ENCODE measurements around the gene RAMP3. TPM values are rescaled to one million over a fixed set of nuclear protein-coding genes. Genes with fewer than 3 reads are reported as not detected.

Gene RAMP3
- total and polyA plus RNA-seq, 9 of the 15 experiments (the other 6 are each of a cell fraction or from before 2014, with no cell fraction given), result not detected

DNA sequence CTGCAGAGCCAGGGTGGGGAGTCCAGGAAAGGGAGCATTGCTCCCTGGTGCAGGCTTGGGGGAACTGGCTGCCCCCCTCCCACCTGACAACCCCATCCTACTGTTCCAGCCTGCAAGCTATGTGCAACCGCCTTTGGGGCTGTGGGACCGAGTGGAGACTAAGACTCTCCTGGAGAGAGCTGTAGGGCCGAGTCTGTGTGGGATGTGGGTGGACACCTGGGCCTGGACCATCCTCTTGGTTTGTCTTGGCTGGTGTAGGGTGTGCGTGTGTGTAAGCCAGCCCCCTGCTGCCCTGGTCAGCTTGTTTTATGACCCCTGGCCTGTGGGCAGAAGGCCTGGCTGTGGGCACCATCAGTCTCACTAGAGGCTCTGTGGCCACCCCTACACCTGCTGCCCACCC, 1.6 kb upstream of the RAMP3 start:
- in situ Hi-C loops (cut with MboI) (loop anchor here (25.0 kb wide), 1 partner anchor 706 kb away; the partner anchor contains the start of gene CCDC201), intact Hi-C loops (cut with micrococcal nuclease) (no loop called here)
- ATAC-seq, result no peak
- Histone ChIP-seq H3K27me3 (ENCODE audit: control insufficient read depth in 2 of 2, insufficient read depth in 2 of 2, low read length in 2 of 2) (peaks cover 23 to 47% of the 10 kb centered on the region in 2 experiments; a peak in 4 of 5 replicates), H3K27ac (ENCODE audit: extremely low read depth, low read depth, low read length) (no peak overlapping the region), H4K20me1 (replicated peaks; ENCODE audit: control insufficient read depth, insufficient read depth, low read length) (no peaks in the 10 kb centered on the region), H2AFZ (ENCODE audit: low read depth, low read length) (no peak overlapping the region), H3K9me3 (replicated peaks; ENCODE audit: control insufficient read depth, insufficient read depth, low read depth, low read length) (no peaks in the 10 kb centered on the region), H3K79me2 (ENCODE audit: control insufficient read depth, insufficient read depth, low read length) (no peaks in the 10 kb centered on the region), H3K4me1 (replicated peaks in 1 of 2; ENCODE audit: control insufficient read depth in 2 of 2, insufficient read depth in 2 of 2, low read length in 2 of 2) (peaks cover 4 to 11% of the 10 kb centered on the region in 2 experiments; a peak in 2 of 5 replicates), H3K36me3 (ENCODE audit: control insufficient read depth, insufficient read depth, low read length) (no peaks in the 10 kb centered on the region), H3K9ac (ENCODE audit: insufficient read depth in 1 of 2, low read depth in 2 of 2, low read length in 2 of 2) (0 out of 4 replicates have a peak overlapping the region, but pooled peaks of 1 of the 2 experiments have one; percentile 15), H3K4me2 (ENCODE audit: insufficient read depth, low read length) (no peak overlapping the region), H3K4me3 (no peak overlapping the region), H3K9me1 (ENCODE audit: control insufficient read depth, insufficient read depth, low read length) (no peaks in the 10 kb centered on the region)
- CTCF ChIA-PET (ENCODE audit: low intra/inter-chr PET ratio), result interaction anchor here (3.7 kb wide), 1 partner anchor 104 kb away, joined by 56 read pairs; no protein-coding TSS in a partner anchor
- no peak for TF ChIP-seq NR1H2 (CRISPR knock-in tag; IDR thresholded peaks at IDR 0.05)
- TF ChIP-seq ZNF146 (CRISPR knock-in tag; IDR thresholded peaks at IDR 0.05; ENCODE audit: unreplicated experiment), result no peak
- TF ChIP-seq, protein P1, sequence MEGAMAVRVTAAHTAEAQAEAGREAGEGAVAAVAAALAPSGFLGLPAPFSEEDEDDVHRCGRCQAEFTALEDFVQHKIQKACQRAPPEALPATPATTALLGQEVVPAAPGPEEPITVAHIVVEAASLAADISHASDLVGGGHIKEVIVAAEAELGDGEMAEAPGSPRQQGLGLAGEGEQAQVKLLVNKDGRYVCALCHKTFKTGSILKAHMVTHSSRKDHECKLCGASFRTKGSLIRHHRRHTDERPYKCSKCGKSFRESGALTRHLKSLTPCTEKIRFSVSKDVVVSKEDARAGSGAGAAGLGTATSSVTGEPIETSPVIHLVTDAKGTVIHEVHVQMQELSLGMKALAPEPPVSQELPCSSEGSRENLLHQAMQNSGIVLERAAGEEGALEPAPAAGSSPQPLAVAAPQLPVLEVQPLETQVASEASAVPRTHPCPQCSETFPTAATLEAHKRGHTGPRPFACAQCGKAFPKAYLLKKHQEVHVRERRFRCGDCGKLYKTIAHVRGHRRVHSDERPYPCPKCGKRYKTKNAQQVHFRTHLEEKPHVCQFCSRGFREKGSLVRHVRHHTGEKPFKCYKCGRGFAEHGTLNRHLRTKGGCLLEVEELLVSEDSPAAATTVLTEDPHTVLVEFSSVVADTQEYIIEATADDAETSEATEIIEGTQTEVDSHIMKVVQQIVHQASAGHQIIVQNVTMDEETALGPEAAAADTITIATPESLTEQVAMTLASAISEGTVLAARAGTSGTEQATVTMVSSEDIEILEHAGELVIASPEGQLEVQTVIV (CRISPR knock-in tag; IDR thresholded peaks at IDR 0.05; ENCODE audit: borderline replicate concordance), result no peak
- TF ChIP-seq ZNF57 (CRISPR knock-in tag; IDR thresholded peaks at IDR 0.05), result no peak
- no peak for TF ChIP-seq CBX3 (IDR thresholded peaks at IDR 0.05; ENCODE audit: borderline replicate concordance in 1 of 2, low read length in 2 of 2)
- no peak for TF ChIP-seq TAF7 (tag; IDR thresholded peaks at IDR 0.05)
- TF ChIP-seq, protein P2, sequence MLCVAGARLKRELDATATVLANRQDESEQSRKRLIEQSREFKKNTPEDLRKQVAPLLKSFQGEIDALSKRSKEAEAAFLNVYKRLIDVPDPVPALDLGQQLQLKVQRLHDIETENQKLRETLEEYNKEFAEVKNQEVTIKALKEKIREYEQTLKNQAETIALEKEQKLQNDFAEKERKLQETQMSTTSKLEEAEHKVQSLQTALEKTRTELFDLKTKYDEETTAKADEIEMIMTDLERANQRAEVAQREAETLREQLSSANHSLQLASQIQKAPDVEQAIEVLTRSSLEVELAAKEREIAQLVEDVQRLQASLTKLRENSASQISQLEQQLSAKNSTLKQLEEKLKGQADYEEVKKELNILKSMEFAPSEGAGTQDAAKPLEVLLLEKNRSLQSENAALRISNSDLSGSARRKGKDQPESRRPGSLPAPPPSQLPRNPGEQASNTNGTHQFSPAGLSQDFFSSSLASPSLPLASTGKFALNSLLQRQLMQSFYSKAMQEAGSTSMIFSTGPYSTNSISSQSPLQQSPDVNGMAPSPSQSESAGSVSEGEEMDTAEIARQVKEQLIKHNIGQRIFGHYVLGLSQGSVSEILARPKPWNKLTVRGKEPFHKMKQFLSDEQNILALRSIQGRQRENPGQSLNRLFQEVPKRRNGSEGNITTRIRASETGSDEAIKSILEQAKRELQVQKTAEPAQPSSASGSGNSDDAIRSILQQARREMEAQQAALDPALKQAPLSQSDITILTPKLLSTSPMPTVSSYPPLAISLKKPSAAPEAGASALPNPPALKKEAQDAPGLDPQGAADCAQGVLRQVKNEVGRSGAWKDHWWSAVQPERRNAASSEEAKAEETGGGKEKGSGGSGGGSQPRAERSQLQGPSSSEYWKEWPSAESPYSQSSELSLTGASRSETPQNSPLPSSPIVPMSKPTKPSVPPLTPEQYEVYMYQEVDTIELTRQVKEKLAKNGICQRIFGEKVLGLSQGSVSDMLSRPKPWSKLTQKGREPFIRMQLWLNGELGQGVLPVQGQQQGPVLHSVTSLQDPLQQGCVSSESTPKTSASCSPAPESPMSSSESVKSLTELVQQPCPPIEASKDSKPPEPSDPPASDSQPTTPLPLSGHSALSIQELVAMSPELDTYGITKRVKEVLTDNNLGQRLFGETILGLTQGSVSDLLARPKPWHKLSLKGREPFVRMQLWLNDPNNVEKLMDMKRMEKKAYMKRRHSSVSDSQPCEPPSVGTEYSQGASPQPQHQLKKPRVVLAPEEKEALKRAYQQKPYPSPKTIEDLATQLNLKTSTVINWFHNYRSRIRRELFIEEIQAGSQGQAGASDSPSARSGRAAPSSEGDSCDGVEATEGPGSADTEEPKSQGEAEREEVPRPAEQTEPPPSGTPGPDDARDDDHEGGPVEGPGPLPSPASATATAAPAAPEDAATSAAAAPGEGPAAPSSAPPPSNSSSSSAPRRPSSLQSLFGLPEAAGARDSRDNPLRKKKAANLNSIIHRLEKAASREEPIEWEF (CRISPR knock-in tag; IDR thresholded peaks at IDR 0.05), result no peak
- TF ChIP-seq TRIM24 (IDR thresholded peaks at IDR 0.05), result no peak
- no peak for TF ChIP-seq HNRNPL (IDR thresholded peaks at IDR 0.05; ENCODE audit: low read depth, low read length)
- no peak for TF ChIP-seq SMC3 (conservative IDR thresholded peaks at IDR 0.05; ENCODE audit: insufficient read depth, low read depth, low read length)
- TF ChIP-seq ZBTB7A (IDR thresholded peaks at IDR 0.05; ENCODE audit: borderline replicate concordance, control insufficient read depth, low read depth, low read length), result no peak
- no peak for TF ChIP-seq ZNF76 (CRISPR knock-in tag; IDR thresholded peaks at IDR 0.05; ENCODE audit: borderline replicate concordance)
- BruUV-seq (replicated peaks), result no TSS peak
- DNase-seq (ENCODE audit: extremely low read depth in 1 of 4, low spot score in 3 of 4), result no peak
- no peak for FAIRE-seq
- WGBS (ENCODE audit: insufficient coverage, low coverage, missing lambda C conversion rate), result 0% methylated on average over 4 of the region's 4 CpGs
- POLR2A ChIA-PET, result no interaction called here
